ENCODE results near the gene STARD9.
"Not testable (repeated sequence)": the region's sequence is repeated elsewhere in the genome, so short reads cannot be mapped to it uniquely, and the experiment has no call there.

STARD9 gene

GRCh38 chr15:42675021-42675420 is 99.6 kb downstream of the STARD9 start:
- Histone ChIP-seq H3K4me1 (ENCODE audit: control insufficient read depth in 1 of 2, insufficient read depth in 2 of 2, low read length in 2 of 2) (peaks cover 0 to 3% of the 10 kb centered on the region in 2 experiments), H3K4me2 (ENCODE audit: low read length) (no peak overlapping the region), H3K23ac (ENCODE audit: low read length) (no peak overlapping the region), H3K4ac (ENCODE audit: low read depth, low read length) (no peak overlapping the region), H3K36me3 (ENCODE audit: control insufficient read depth in 1 of 2, insufficient read depth in 2 of 2, low read length in 2 of 2) (no peaks in the 10 kb centered on the region), H3K27me3 (ENCODE audit: insufficient read depth, low read length) (no peaks in the 10 kb centered on the region), H4K12ac (ENCODE audit: low read depth, low read length) (no peak overlapping the region), H3K79me1 (ENCODE audit: low read length) (no peaks in the 10 kb centered on the region), H3K27ac (ENCODE audit: low read depth, low read length) (no peak overlapping the region), H3K18ac (ENCODE audit: low read length) (no peak overlapping the region), H3K9me3 (ENCODE audit: insufficient read depth, low read depth, low read length) (no peaks in the 10 kb centered on the region), H2AFZ (ENCODE audit: insufficient read depth, low read length, poor library complexity) (no peak overlapping the region), H2BK12ac (ENCODE audit: low read length) (no peak overlapping the region), H2BK5ac (ENCODE audit: low read depth, low read length, poor library complexity) (no peak overlapping the region), H2AK5ac (ENCODE audit: low read length) (no peak overlapping the region), H3K9ac (ENCODE audit: low read length) (no peak overlapping the region), H3K79me2 (ENCODE audit: control insufficient read depth, insufficient read depth, low read length, poor library complexity) (no peaks in the 10 kb centered on the region), H3K4me3 (ENCODE audit: low read depth, low read length) (no peak overlapping the region), H3K14ac (ENCODE audit: low read length) (no peak overlapping the region), H4K8ac (ENCODE audit: low read depth, low read length) (no peak overlapping the region), H2BK120ac (ENCODE audit: insufficient read depth, low read length, poor library complexity) (no peak overlapping the region), H4K91ac (ENCODE audit: low read depth, low read length) (no peak overlapping the region)
- no peak for DNase-seq
- no CpG with 5 or more reads among the region's 1 CpG for WGBS (ENCODE audit: extremely low coverage, insufficient coverage, insufficient read length)

GRCh38 chr15:42679285-42680141 is 104.1 kb downstream of the STARD9 start:
- WGBS (ENCODE audit: extremely low coverage, insufficient coverage, insufficient read length), result no CpG with 5 or more reads among the region's 7 CpGs
- H3K9me3 ChIP-seq (ENCODE audit: insufficient read depth, low read depth, low read length), result no peaks in the 10 kb centered on the region

GRCh38 chr15:42680142-42680482 is 104.7 kb downstream of the STARD9 start:
- not testable (repeated sequence) for H3K27me3 ChIP-seq (ENCODE audit: insufficient read depth, low read length); H3K79me1 ChIP-seq (ENCODE audit: low read length); H2AK5ac ChIP-seq (ENCODE audit: low read length); H3K4me3 ChIP-seq (ENCODE audit: low read depth, low read length); H3K18ac ChIP-seq (ENCODE audit: low read length); H3K9ac ChIP-seq (ENCODE audit: low read length); H3K9me3 ChIP-seq (ENCODE audit: insufficient read depth, low read depth, low read length); H3K4ac ChIP-seq (ENCODE audit: low read depth, low read length); H3K79me2 ChIP-seq (ENCODE audit: control insufficient read depth, insufficient read depth, low read length, poor library complexity); H3K4me1 ChIP-seq (ENCODE audit: control insufficient read depth in 1 of 2, insufficient read depth in 2 of 2, low read length in 2 of 2); H2AFZ ChIP-seq (ENCODE audit: insufficient read depth, low read length, poor library complexity); H4K8ac ChIP-seq (ENCODE audit: low read depth, low read length); H2BK12ac ChIP-seq (ENCODE audit: low read length); H2BK5ac ChIP-seq (ENCODE audit: low read depth, low read length, poor library complexity); H4K12ac ChIP-seq (ENCODE audit: low read depth, low read length); H3K4me2 ChIP-seq (ENCODE audit: low read length); H3K36me3 ChIP-seq (ENCODE audit: control insufficient read depth in 1 of 2, insufficient read depth in 2 of 2, low read length in 2 of 2); H3K14ac ChIP-seq (ENCODE audit: low read length); H3K27ac ChIP-seq (ENCODE audit: low read depth, low read length); H4K91ac ChIP-seq (ENCODE audit: low read depth, low read length); H2BK120ac ChIP-seq (ENCODE audit: insufficient read depth, low read length, poor library complexity); H3K23ac ChIP-seq (ENCODE audit: low read length)
- DNase-seq, result peak in 1 of 2 donors; percentile 35
- WGBS (ENCODE audit: extremely low coverage, insufficient coverage, insufficient read length), result no CpG with 5 or more reads among the region's 5 CpGs

More at GRCh38 chr15:42679285-42680141, 104.1 kb downstream of the STARD9 start:
- no peak overlapping the region for H3K4me2 ChIP-seq (ENCODE audit: low read length)
- H4K12ac ChIP-seq (ENCODE audit: low read depth, low read length), result no peak overlapping the region
- no peak overlapping the region for H4K91ac ChIP-seq (ENCODE audit: low read depth, low read length)
- H3K4ac ChIP-seq (ENCODE audit: low read depth, low read length), result no peak overlapping the region
- H2BK12ac ChIP-seq (ENCODE audit: low read length), result no peak overlapping the region
- no peak overlapping the region for H3K9ac ChIP-seq (ENCODE audit: low read length)
- no peaks in the 10 kb centered on the region for H3K4me1 ChIP-seq (ENCODE audit: control insufficient read depth in 1 of 2, insufficient read depth in 2 of 2, low read length in 2 of 2)
- H3K27ac ChIP-seq (ENCODE audit: low read depth, low read length), result no peak overlapping the region
- no peak overlapping the region for H2BK5ac ChIP-seq (ENCODE audit: low read depth, low read length, poor library complexity)
- H3K79me2 ChIP-seq (ENCODE audit: control insufficient read depth, insufficient read depth, low read length, poor library complexity), result no peaks in the 10 kb centered on the region
- H2BK120ac ChIP-seq (ENCODE audit: insufficient read depth, low read length, poor library complexity), result no peak overlapping the region
- H3K36me3 ChIP-seq (ENCODE audit: control insufficient read depth in 1 of 2, insufficient read depth in 2 of 2, low read length in 2 of 2), result no peaks in the 10 kb centered on the region
- no peak overlapping the region for H4K8ac ChIP-seq (ENCODE audit: low read depth, low read length)
- H3K14ac ChIP-seq (ENCODE audit: low read length), result no peak overlapping the region
- H3K79me1 ChIP-seq (ENCODE audit: low read length), result no peaks in the 10 kb centered on the region
- H3K4me3 ChIP-seq (ENCODE audit: low read depth, low read length), result no peak overlapping the region
- H3K23ac ChIP-seq (ENCODE audit: low read length), result no peak overlapping the region
- DNase-seq, result no peak
- H2AFZ ChIP-seq (ENCODE audit: insufficient read depth, low read length, poor library complexity), result no peak overlapping the region
- H3K27me3 ChIP-seq (ENCODE audit: insufficient read depth, low read length), result no peaks in the 10 kb centered on the region
- no peak overlapping the region for H3K18ac ChIP-seq (ENCODE audit: low read length)
- H2AK5ac ChIP-seq (ENCODE audit: low read length), result no peak overlapping the region

- WGBS (ENCODE audit: extremely low coverage, insufficient coverage, insufficient read length), result no CpG with 5 or more reads among the region's 6 CpGs
- H3K36me3 ChIP-seq (ENCODE audit: control insufficient read depth in 1 of 2, insufficient read depth in 2 of 2, low read length in 2 of 2), result no peaks in the 10 kb centered on the region
Observed at GRCh38 chr15:42681119-42681518, 105.7 kb downstream of the STARD9 start.

More at GRCh38 chr15:42681119-42681518, 105.7 kb downstream of the STARD9 start:
- Histone ChIP-seq H3K4ac (ENCODE audit: low read depth, low read length) (no peak overlapping the region), H3K4me1 (ENCODE audit: control insufficient read depth in 1 of 2, insufficient read depth in 2 of 2, low read length in 2 of 2) (no peaks in the 10 kb centered on the region), H3K79me1 (ENCODE audit: low read length) (no peaks in the 10 kb centered on the region), H2AFZ (ENCODE audit: insufficient read depth, low read length, poor library complexity) (no peak overlapping the region), H4K91ac (ENCODE audit: low read depth, low read length) (no peak overlapping the region), H3K27ac (ENCODE audit: low read depth, low read length) (no peak overlapping the region), H3K9me3 (ENCODE audit: insufficient read depth, low read depth, low read length) (no peaks in the 10 kb centered on the region), H3K9ac (ENCODE audit: low read length) (peak overlapping the region; percentile 17), H2AK5ac (ENCODE audit: low read length) (no peak overlapping the region), H2BK5ac (ENCODE audit: low read depth, low read length, poor library complexity) (no peak overlapping the region), H3K4me2 (ENCODE audit: low read length) (no peak overlapping the region), H3K18ac (ENCODE audit: low read length) (no peak overlapping the region), H3K23ac (ENCODE audit: low read length) (no peak overlapping the region), H4K8ac (ENCODE audit: low read depth, low read length) (no peak overlapping the region), H3K79me2 (ENCODE audit: control insufficient read depth, insufficient read depth, low read length, poor library complexity) (no peaks in the 10 kb centered on the region), H2BK120ac (ENCODE audit: insufficient read depth, low read length, poor library complexity) (no peak overlapping the region), H3K4me3 (ENCODE audit: low read depth, low read length) (no peak overlapping the region), H2BK12ac (ENCODE audit: low read length) (no peak overlapping the region), H3K14ac (ENCODE audit: low read length) (no peak overlapping the region), H4K12ac (ENCODE audit: low read depth, low read length) (no peak overlapping the region), H3K27me3 (ENCODE audit: insufficient read depth, low read length) (no peaks in the 10 kb centered on the region)
- DNase-seq, result no peak
